ENCODE measurements around the gene TMUB1. TPM values are rescaled to one million over a fixed set of nuclear protein-coding genes. Genes with fewer than 3 reads are reported as not detected.

The TMUB1 gene
- total RNA-seq, 2 experiments from 2014 or later = 56.0 to 59.6 TPM

DNA sequence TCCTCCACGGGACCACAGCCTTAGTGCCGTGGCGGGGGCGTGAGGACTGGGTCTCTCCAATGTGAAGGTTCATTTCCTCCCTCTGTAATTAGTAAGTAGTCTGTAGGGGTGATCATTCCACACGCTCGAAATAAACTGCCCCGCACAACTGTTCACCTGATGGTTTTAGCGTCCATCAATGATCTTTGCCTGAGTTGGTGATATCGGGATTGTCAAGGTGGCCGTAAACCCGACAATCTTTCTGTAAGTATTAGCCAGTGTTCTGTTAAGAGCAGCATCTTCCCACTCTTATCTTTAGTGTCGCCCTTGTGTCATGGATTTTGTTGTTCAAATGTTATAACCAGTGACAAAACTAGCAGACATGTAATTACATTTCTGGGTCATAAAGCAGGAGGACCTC, 20.7 kb upstream of the TMUB1 start:
- Histone ChIP-seq H3K4me3 (ENCODE audit: low read depth, low read length, poor library complexity, severe bottlenecking) (no peak overlapping the region), H3K4me1 (ENCODE audit: insufficient read depth, low read length, poor library complexity, severe bottlenecking) (no peaks in the 10 kb centered on the region), H4K20me1 (ENCODE audit: insufficient read depth, low read length) (no peaks in the 10 kb centered on the region; the same call in 1 of the 2 replicates), H3K9me2 (ENCODE audit: insufficient read depth, low read length) (no peaks in the 10 kb centered on the region), H3K9me3 (ENCODE audit: low read length) (no peaks in the 10 kb centered on the region), H2AFZ (ENCODE audit: low read length) (no peak overlapping the region), H3K36me3 (ENCODE audit: insufficient read depth, low read length) (no peaks in the 10 kb centered on the region), H3K27ac (ENCODE audit: low read depth, low read length, poor library complexity, severe bottlenecking) (no peak overlapping the region), H3K4me2 (ENCODE audit: low read length) (no peak overlapping the region), H3K79me2 (ENCODE audit: insufficient read depth, low read depth, low read length) (no peaks in the 10 kb centered on the region)
- no TSS peak for BruUV-seq (replicated peaks)
- ChIA-PET CTCF (ENCODE audit: unreplicated experiment) (no interaction called here), POLR2A (no interaction called here)
- no peak for TF ChIP-seq EZH2phosphoT487 (IDR thresholded peaks at IDR 0.05; ENCODE audit: borderline replicate concordance, low read depth, low read length)
- TF ChIP-seq, protein P1, sequence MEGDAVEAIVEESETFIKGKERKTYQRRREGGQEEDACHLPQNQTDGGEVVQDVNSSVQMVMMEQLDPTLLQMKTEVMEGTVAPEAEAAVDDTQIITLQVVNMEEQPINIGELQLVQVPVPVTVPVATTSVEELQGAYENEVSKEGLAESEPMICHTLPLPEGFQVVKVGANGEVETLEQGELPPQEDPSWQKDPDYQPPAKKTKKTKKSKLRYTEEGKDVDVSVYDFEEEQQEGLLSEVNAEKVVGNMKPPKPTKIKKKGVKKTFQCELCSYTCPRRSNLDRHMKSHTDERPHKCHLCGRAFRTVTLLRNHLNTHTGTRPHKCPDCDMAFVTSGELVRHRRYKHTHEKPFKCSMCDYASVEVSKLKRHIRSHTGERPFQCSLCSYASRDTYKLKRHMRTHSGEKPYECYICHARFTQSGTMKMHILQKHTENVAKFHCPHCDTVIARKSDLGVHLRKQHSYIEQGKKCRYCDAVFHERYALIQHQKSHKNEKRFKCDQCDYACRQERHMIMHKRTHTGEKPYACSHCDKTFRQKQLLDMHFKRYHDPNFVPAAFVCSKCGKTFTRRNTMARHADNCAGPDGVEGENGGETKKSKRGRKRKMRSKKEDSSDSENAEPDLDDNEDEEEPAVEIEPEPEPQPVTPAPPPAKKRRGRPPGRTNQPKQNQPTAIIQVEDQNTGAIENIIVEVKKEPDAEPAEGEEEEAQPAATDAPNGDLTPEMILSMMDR (conservative IDR thresholded peaks at IDR 0.05; ENCODE audit: low read length) = no peak
- no peak for DNase-seq (ENCODE audit: low spot score)
- intact Hi-C loops (cut with micrococcal nuclease; ENCODE audit: unreplicated experiment) = no loop called here

DNA sequence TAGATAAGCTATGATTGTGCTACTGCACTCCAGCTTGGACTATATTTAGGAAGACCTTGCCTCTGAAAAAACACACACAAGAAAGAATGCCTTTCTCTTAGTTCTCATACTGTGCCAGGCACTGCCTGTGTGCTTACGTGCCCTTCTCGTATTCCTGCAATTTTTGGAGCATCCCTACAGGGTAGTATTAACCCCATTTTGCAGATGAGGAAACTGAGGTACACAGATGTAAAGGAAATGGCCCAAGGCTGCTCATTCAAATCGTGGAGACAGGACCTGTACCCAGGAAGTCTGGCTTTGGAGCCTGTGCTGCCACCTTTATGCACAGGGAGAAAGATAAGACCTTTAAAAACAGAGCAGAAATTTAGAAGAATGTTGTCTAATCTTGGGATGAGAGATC, 19.7 kb upstream of the TMUB1 start:
- intact Hi-C loops (cut with micrococcal nuclease; ENCODE audit: unreplicated experiment) = no loop called here
- H3K4me2 ChIP-seq (ENCODE audit: low read length) = no peak overlapping the region
- no peak overlapping the region for H2AFZ ChIP-seq (ENCODE audit: low read length)
- H4K20me1 ChIP-seq (ENCODE audit: insufficient read depth, low read length) = no peaks in the 10 kb centered on the region; the same call in 1 of the 2 replicates
- H3K36me3 ChIP-seq (ENCODE audit: insufficient read depth, low read length) = no peaks in the 10 kb centered on the region
- POLR2A ChIA-PET = interaction anchor here (0.5 kb wide), 1 partner anchor 8 kb away, joined by 5 read pairs; no protein-coding TSS in a partner anchor
- no TSS peak for BruUV-seq (replicated peaks)
- TF ChIP-seq, protein P1 (conservative IDR thresholded peaks at IDR 0.05; ENCODE audit: low read length) = no peak
- no peak for TF ChIP-seq EZH2phosphoT487 (IDR thresholded peaks at IDR 0.05; ENCODE audit: borderline replicate concordance, low read depth, low read length)
- DNase-seq (ENCODE audit: low spot score) = no peak
- no peaks in the 10 kb centered on the region for H3K4me1 ChIP-seq (ENCODE audit: insufficient read depth, low read length, poor library complexity, severe bottlenecking)
- no peaks in the 10 kb centered on the region for H3K9me2 ChIP-seq (ENCODE audit: insufficient read depth, low read length)
- CTCF ChIA-PET (ENCODE audit: unreplicated experiment) = no interaction called here
- H3K9me3 ChIP-seq (ENCODE audit: low read length) = no peaks in the 10 kb centered on the region
- no peak overlapping the region for H3K27ac ChIP-seq (ENCODE audit: low read depth, low read length, poor library complexity, severe bottlenecking)
- H3K79me2 ChIP-seq (ENCODE audit: insufficient read depth, low read depth, low read length) = no peaks in the 10 kb centered on the region
- H3K4me3 ChIP-seq (ENCODE audit: low read depth, low read length, poor library complexity, severe bottlenecking) = no peak overlapping the region

DNA sequence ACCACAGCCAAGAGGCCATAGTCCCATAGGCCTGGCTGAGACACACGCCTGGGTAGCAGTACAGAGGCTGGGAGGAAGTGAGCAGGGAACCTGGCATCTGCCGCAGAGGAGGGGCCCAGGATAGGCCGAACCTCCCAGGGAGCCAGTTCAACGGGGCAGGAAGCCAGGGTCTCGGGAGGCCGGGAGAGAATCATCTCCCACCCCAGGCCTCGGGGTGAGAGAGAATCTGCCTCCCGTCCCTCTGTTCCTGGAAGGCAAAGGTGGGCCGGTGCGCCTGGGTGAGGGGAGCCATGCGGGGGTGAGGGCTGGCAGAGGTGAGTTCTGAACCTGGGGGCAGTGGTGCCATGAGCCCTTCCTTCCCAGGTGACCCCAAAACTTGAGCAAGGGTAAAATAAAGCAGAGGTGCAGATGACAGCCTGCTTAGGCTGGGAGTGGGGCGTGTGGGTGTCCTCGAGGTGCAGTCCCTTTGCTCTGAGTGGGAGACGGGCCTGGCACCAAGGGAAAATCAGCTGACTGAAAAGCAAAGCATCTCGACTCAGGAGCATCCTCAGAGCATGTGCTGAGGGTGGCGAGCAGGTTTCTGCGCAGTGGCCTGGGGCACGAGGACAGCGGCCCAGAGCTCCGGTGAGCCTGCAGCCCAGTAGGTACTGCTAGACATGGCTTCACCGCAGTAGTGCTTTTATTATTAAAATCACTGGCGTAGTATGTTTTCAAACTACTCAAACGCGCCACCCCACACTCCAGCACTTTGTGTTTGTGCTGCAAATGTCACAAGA, 18.5 kb upstream of the TMUB1 start:
- Histone ChIP-seq H3K4me3 (ENCODE audit: low read depth, low read length, poor library complexity, severe bottlenecking) (no peak overlapping the region), H2AFZ (ENCODE audit: low read length) (no peak overlapping the region), H3K4me1 (ENCODE audit: insufficient read depth, low read length, poor library complexity, severe bottlenecking) (peaks cover 3% of the 10 kb centered on the region), H3K9me2 (ENCODE audit: insufficient read depth, low read length) (no peaks in the 10 kb centered on the region), H3K36me3 (ENCODE audit: insufficient read depth, low read length) (no peaks in the 10 kb centered on the region), H3K4me2 (ENCODE audit: low read length) (no peak overlapping the region), H4K20me1 (ENCODE audit: insufficient read depth, low read length) (no peaks in the 10 kb centered on the region; the same call in 1 of the 2 replicates), H3K79me2 (ENCODE audit: insufficient read depth, low read depth, low read length) (no peaks in the 10 kb centered on the region), H3K27ac (ENCODE audit: low read depth, low read length, poor library complexity, severe bottlenecking) (no peak overlapping the region), H3K9me3 (ENCODE audit: low read length) (no peaks in the 10 kb centered on the region)
- CTCF ChIA-PET (ENCODE audit: unreplicated experiment) = no interaction called here
- DNase-seq (ENCODE audit: low spot score) = no peak
- intact Hi-C loops (cut with micrococcal nuclease; ENCODE audit: unreplicated experiment) = no loop called here
- TF ChIP-seq EZH2phosphoT487 (IDR thresholded peaks at IDR 0.05; ENCODE audit: borderline replicate concordance, low read depth, low read length) = no peak
- TF ChIP-seq, protein P1 (conservative IDR thresholded peaks at IDR 0.05; ENCODE audit: low read length) = no peak
- no TSS peak for BruUV-seq (replicated peaks)
- POLR2A ChIA-PET = no interaction called here

All from OCI-LY7 (cell line).